ENCODE measurements around the gene MAF. TPM values are rescaled to one million over a fixed set of nuclear protein-coding genes. Genes with fewer than 3 reads are reported as not detected.

Gene MAF
- under 0.01 and 0.19 TPM in 2 replicates for total RNA-seq

DNA sequence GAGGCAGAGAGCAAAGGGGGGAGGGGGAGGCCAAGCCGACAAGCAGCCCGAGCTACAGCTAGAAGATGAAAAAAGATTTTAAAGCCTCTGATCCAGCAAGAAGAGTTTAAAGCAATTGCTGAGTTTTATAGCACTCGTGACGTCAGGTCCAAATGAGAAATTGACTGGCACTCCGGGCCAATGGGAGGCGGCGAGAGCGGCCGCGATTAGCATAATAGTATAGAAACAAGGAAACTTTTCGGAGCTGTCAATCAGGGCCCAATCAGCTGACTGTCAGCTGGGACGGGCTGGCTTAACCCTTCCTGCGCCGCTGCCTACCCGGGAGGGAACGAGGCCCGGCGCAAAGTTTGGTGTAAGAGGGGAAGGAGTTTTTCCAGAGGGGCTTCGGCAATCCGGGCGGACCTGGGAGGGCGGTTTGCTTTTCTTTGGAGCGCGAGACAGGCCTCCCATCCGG, at the start of gene MAF:
Gene MAF (minus strand): TSS at position 100 of the 454 bp plus-strand sequence. CDS start 835 bp downstream, outside the sequence.

Data from endothelial cell of coronary artery (primary cell).